GM12801 (cell line): ENCODE data around the gene DTX3L.

Experiments used
- TF ChIP-seq, protein P1 (sequence below): IDR thresholded peaks from one replicate; pipeline ENCODE4 v1.5.1; 2011; ENCODE audit warnings: control low read depth; ENCODE audit not compliant: insufficient read length; ENCODE audit errors: extremely low read depth

The DTX3L gene

DNA sequence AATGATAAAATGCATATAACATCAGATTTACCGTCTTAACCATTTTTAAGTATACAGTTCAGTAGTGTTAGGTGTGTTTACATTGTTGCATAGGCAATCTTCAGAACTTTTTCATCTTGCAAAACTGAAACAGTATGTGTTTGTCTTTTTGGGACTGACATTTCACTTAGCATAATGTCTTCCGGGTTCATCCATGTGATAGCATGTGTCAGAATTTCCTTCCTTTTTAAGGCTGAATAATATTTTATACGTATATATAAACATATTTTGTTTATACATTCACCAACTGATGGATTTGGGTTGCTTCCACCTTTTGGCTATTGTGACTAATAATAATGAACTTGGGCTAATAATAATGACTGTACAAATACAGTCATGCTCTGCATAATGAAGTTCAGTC is 16.3 kb downstream of the DTX3L start:
- TF ChIP-seq, protein P1, sequence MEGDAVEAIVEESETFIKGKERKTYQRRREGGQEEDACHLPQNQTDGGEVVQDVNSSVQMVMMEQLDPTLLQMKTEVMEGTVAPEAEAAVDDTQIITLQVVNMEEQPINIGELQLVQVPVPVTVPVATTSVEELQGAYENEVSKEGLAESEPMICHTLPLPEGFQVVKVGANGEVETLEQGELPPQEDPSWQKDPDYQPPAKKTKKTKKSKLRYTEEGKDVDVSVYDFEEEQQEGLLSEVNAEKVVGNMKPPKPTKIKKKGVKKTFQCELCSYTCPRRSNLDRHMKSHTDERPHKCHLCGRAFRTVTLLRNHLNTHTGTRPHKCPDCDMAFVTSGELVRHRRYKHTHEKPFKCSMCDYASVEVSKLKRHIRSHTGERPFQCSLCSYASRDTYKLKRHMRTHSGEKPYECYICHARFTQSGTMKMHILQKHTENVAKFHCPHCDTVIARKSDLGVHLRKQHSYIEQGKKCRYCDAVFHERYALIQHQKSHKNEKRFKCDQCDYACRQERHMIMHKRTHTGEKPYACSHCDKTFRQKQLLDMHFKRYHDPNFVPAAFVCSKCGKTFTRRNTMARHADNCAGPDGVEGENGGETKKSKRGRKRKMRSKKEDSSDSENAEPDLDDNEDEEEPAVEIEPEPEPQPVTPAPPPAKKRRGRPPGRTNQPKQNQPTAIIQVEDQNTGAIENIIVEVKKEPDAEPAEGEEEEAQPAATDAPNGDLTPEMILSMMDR = no peak

DNA sequence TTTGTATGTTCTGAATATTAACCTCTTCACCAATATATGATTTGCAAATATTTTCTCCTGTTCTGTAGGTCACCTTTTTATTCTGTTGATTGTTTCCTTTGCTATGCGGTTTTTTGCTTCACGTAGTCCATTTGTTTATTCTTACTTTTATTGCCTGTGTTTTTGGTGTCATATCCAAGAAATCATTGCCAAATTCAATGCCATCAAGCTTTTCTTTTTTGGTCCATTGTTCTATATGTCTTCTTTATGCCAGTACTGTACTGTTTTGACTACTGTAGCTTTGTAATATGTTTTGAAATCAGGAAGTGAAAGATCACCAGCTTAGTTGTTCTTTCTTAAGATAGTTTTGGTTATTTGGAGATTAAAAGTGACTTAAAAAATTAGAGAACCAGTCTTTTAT is 17.5 kb downstream of the DTX3L start:
- TF ChIP-seq, protein P1 = no peak

DNA sequence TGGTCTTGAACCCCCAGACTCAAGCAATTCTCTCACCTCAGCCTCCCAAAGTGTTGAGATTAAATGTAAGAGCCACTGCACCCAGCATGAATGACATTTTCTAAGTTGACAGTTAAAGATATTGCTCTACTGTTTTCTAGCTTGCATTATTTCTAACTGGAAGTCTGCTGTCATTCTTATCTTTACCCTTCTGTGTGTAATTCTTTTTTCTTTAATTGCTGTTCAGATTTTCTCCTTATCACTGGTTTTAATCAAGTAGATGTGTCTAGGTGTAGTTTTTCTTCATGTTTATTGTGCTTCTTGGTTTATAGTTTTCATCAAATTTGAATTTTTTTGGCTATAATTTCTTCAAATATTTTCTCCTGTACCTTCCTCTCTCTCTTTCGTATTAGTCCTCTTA is 18.3 kb downstream of the DTX3L start:
- TF ChIP-seq, protein P1 = no peak

DNA sequence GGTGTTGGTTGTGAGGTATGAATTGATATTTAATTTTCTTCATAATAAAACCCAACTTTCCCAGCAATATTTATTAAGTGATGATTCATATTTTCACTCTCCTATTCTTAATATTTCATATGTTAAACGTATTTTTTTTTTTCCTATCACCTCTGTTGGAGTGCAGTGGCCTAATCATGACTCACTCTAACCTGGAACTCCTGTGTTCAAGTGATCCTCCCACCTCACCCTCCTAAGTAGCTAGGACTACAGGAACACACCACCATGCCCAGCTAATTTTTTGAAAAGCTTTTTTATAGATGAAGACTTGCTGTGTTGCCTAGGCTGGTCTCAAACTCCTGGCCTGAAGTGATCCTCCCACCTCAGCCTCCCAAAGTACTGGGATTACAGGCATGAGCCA is 22.0 kb downstream of the DTX3L start:
- TF ChIP-seq, protein P1 = no peak

DNA sequence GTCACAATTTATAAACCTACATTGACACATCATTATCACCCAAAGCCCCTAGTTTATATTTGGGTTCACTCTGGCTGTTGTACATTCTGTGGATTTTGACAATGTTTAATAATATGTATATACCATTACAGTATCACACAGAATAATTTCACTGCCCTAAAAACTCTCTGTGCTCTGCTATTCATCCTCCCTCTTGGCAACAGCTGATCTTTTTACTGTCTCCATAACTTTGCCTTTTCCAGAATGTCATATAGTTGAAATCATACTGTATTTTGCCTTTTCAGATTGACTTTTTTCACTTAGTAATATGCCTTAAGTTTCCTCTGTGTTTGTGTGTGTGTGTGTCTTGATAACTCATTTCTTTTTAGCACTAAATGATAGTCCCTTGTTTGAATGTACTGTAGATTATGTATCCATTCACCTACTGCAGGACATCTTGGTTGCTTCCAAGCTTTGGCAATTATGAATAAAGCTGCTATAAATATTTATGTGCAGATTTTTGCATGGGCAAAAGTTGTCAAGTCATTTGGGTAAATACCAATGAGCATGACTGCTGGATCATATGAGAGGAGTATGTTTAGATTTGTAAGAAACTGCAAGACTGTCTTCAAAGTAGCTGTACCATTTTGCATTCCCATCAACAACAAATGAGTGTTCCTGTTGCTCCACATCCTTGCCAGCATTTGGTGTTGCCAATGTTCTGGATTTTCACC is 22.8 kb downstream of the DTX3L start:
- TF ChIP-seq, protein P1 = no peak

DNA sequence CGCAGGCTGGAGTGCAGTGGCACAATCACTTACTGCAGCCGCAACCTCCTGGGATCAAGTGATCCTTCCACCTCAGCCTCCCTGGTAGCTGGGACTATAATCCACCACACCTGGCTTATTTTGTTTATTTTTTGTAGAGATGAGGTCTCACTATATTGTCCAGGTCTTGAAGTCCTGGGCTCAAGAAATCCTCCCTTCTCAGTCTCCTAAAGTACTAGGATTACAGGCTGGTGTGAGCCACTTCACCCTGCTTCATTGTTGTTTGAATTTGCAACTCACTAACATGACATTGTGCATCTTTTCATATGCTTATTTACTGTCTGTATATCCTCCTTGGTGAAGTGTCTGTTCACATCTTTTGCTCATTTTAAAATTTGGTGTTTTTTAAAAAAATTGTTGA is 23.4 kb downstream of the DTX3L start:
- TF ChIP-seq, protein P1 = no peak

DNA sequence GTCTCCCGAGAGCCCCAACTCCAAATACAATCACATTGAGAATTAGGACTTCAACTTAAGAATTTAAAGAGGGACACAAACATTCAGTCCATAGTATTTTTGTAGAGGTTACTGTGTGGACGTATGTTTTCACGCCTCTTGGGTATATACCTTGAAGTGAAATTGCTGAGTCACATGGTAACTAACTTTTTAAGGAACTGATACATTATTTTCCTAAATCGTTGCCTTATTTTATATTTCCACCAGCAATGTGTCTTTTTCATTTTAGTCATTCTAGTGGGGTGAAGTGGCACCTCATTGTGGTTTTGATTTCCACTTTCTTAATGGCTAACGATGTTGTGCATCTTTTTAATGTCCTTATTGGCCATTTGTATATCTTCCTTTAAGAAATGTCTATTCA is 25.2 kb downstream of the DTX3L start:
- TF ChIP-seq, protein P1 = no peak
